Astrocyte of the spinal cord (primary cell): ENCODE results near the gene BLID.

Source experiments
- DNase-seq: peaks from one replicate; pipeline ENCODE4 v3.0.0; 2011; ENCODE audit warnings: low read depth, low spot score
- H3K4me3 ChIP-seq: 2 replicates; pipeline ENCODE4 v1.5.1; 2011; ENCODE audit warnings: low read depth, mild to moderate bottlenecking, low read length, moderate library complexity
- CTCF ChIP-seq: IDR thresholded peaks from 2 replicates; pipeline ENCODE4 v1.5.1; 2012; ENCODE audit warnings: low read depth, mild to moderate bottlenecking, low read length, inconsistent platforms
- in situ Hi-C: cut with HindIII; loops from 2 replicates; pipeline ENCODE4 v1.10.0; 2017; ENCODE audit warnings: low sequenced_read_pairs

Gene BLID

GRCh38 chr11:122068141-122068540 lies 47.9 kb downstream of the BLID start:
- in situ Hi-C loops: no loop called here
- no peak for TF ChIP-seq CTCF
- no peak for DNase-seq
- no peak overlapping the region for H3K4me3 ChIP-seq
